Measurements from ENCODE around the gene POC1A. TPM values are rescaled to one million over a fixed set of nuclear protein-coding genes. Genes with fewer than 3 reads are reported as not detected.

The POC1A gene
- total and polyA plus RNA-seq, 2 of the 8 experiments (the other 6 are each of a cell fraction or from before 2014, with no cell fraction given) = 35.7 to 39.2 TPM

DNA sequence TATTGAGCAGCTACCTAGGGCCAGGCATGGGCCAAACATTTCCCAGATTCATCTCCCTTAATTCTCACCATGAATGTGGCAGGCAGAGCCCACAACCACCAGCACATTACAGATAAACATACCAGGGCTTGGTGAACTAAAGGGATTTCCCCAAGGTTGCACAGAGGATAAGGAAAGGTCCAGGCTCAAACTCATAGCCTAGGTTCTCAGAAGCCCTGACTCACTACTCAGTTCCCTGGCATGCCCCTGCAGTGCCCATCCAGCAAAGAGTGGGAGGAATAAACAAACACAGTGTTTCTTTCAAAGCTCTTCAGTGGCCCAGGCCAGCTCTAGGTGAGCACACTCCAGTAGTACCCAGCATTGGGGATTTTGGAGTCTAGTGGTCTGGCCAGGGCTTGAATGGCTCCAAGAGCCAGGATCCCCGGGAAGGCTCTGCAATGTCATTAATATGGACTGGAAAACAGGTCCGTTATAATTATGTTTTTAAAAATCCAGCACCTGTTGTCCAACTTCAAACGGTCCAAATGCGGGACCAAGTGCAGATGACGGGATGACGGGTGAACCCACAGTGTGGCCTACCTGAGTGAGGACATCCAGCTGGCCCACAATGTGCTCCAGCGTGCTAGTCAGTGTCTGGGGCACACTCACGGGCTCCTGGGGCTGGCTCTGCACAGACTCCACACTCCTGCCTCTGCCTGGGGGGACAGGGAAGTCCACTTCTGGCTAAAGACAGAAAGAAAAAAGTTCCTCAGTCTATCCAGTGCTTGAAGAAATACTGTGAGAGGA lies 58.0 kb downstream of the POC1A start:
- H3K23me2 ChIP-seq (ENCODE audit: low read depth, low read length) = no peaks in the 10 kb centered on the region
- no peak for FAIRE-seq
- H3K18ac ChIP-seq (ENCODE audit: extremely low read depth, low read length) = no peak overlapping the region
- no peaks in the 10 kb centered on the region for H3K79me2 ChIP-seq (ENCODE audit: control insufficient read depth in 1 of 2, insufficient read depth in 2 of 2, low read length in 2 of 2)
- H3K56ac ChIP-seq (replicated peaks; ENCODE audit: insufficient read length, low read depth, low read length) = no peak overlapping the region
- H4K91ac ChIP-seq (replicated peaks; ENCODE audit: insufficient read length, low read length) = no peak overlapping the region
- CTCF ChIA-PET (ENCODE audit: partially characterized antibody) = interaction anchor here (0.9 to 5.6 kb wide), 6 partner anchors 9 to 93 kb away, joined by 3 to 35 read pairs (median 4); no protein-coding TSS in a partner anchor
- H3K4me2 ChIP-seq (ENCODE audit: insufficient read depth in 1 of 2, low read depth in 2 of 2, low read length in 2 of 2) = no peak overlapping the region
- WGBS, 2 experiments (ENCODE audit: extremely low coverage in 1 of 2, insufficient coverage in 1 of 2, insufficient read length in 1 of 2, insufficient replicate concordance in 2 of 2, low coverage in 1 of 2, low lambda C conversion rate in 2 of 2, missing lambda C conversion rate in 1 of 2) = 94% methylated on average over 8 of the region's 8 CpGs; no CpG with 5 or more reads in 1 of the 2 experiments
- peaks cover 0 to 2% of the 10 kb centered on the region in 2 experiments for H4K20me1 ChIP-seq (replicated peaks in 1 of 2; ENCODE audit: control insufficient read depth in 1 of 2, insufficient read depth in 2 of 2, low read length in 2 of 2)
- no peak overlapping the region for H4K8ac ChIP-seq (ENCODE audit: extremely low read depth, insufficient read depth, low read length)
- no peak overlapping the region for H3K4me3 ChIP-seq (ENCODE audit: extremely low read depth in 1 of 4, insufficient read depth in 2 of 4, low read depth in 3 of 4, low read length in 4 of 4)
- no peak overlapping the region for H3K9ac ChIP-seq (replicated peaks in 1 of 4; ENCODE audit: extremely low read depth in 1 of 4, low read depth in 3 of 4, low read length in 3 of 4)
- H3K79me1 ChIP-seq (ENCODE audit: low read depth, low read length) = no peaks in the 10 kb centered on the region
- no peak for TF ChIP-seq PHF8 (conservative IDR thresholded peaks at IDR 0.05; ENCODE audit: low read depth, low read length)
- TF ChIP-seq SRF (IDR thresholded peaks at IDR 0.05; ENCODE audit: low read depth, low read length) = no peak
- TF ChIP-seq EP300 (IDR thresholded peaks at IDR 0.05; ENCODE audit: borderline replicate concordance in 1 of 2, low read depth in 2 of 2, low read length in 2 of 2) = no peak
- no peak for TF ChIP-seq POLR2A (IDR thresholded peaks at IDR 0.05; ENCODE audit: control extremely low read depth in 1 of 2, low read depth in 2 of 2, low read length in 2 of 2)
- TF ChIP-seq, protein P1, sequence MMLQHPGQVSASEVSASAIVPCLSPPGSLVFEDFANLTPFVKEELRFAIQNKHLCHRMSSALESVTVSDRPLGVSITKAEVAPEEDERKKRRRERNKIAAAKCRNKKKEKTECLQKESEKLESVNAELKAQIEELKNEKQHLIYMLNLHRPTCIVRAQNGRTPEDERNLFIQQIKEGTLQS (IDR thresholded peaks at IDR 0.05; ENCODE audit: insufficient read depth, low read depth, low read length) = no peak
- TF ChIP-seq JUN (IDR thresholded peaks at IDR 0.05; ENCODE audit: low read depth, low read length) = no peak
- H3K27ac ChIP-seq (ENCODE audit: low read depth, low read length) = no peak overlapping the region
- H2BK12ac ChIP-seq (ENCODE audit: low read depth, low read length) = no peak overlapping the region
- H3K4me1 ChIP-seq (replicated peaks in 1 of 4; ENCODE audit: control insufficient read depth in 3 of 4, insufficient read depth in 4 of 4, low read length in 3 of 4) = no peaks in the 10 kb centered on the region
- POLR2A ChIA-PET (ENCODE audit: partially characterized antibody) = interaction anchor here (1.0 to 1.2 kb wide), 3 partner anchors 18 to 100 kb away, joined by 3 read pairs; partner anchors contain the start of gene RPL29
- no peak overlapping the region for H2BK120ac ChIP-seq (replicated peaks; ENCODE audit: low read depth, low read length)
- no peak overlapping the region for H2AK5ac ChIP-seq (ENCODE audit: low read depth, low read length)
- H2BK20ac ChIP-seq (ENCODE audit: low read length) = no peak overlapping the region
- H3K9me3 ChIP-seq (ENCODE audit: insufficient read depth in 2 of 2, low read depth in 1 of 2, low read length in 1 of 2) = no peaks in the 10 kb centered on the region
- no peak overlapping the region for H3K4ac ChIP-seq (replicated peaks; ENCODE audit: insufficient read length, low read depth, low read length)
- H2BK5ac ChIP-seq (ENCODE audit: low read depth, low read length) = no peak overlapping the region
- H2AFZ ChIP-seq (ENCODE audit: low read length) = no peak overlapping the region
- peaks cover 5 to 19% (median 12%) of the 10 kb centered on the region in 4 experiments; a peak in 6 of 8 replicates for H3K36me3 ChIP-seq (ENCODE audit: control insufficient read depth in 2 of 4, insufficient read depth in 4 of 4, low read length in 3 of 4)
- no peak overlapping the region for H4K5ac ChIP-seq (ENCODE audit: insufficient read length, low read depth, low read length)
- no peak overlapping the region for H3K23ac ChIP-seq (ENCODE audit: insufficient read length)
- DNase-seq (ENCODE audit: low read depth in 1 of 2, low spot score in 2 of 2) = no peak
- no peak overlapping the region for H3K14ac ChIP-seq (ENCODE audit: insufficient read length)
- H3K27me3 ChIP-seq (replicated peaks in 1 of 4; ENCODE audit: control insufficient read depth in 3 of 4, extremely low read depth in 1 of 4, insufficient read depth in 3 of 4, low read length in 3 of 4) = no peaks in the 10 kb centered on the region
- H2BK15ac ChIP-seq (ENCODE audit: low read length) = no peak overlapping the region

Measured in H1 (cell line).